DMS 273 (cell line): ENCODE results near the gene MTRF1L.
"Not testable (repeated sequence)": the region's sequence is repeated elsewhere in the genome, so short reads cannot be mapped to it uniquely, and the experiment has no call there.

Experiments
- DNase-seq: peaks from one replicate; lab custom pipeline; 2025; ENCODE audit not compliant: unreplicated experiment; lab: John Stamatoyannopoulos, UW

MTRF1L gene

GRCh38 chr6:152975204-152975915, 27.1 kb downstream of the MTRF1L start:
- DNase-seq: no peak

GRCh38 chr6:152973916-152974315, 28.6 kb downstream of the MTRF1L start:
- no peak for DNase-seq

- DNase-seq: peak; percentile 13
Measured at GRCh38 chr6:152969688-152970418, 32.7 kb downstream of the MTRF1L start.

- DNase-seq: not testable (repeated sequence)
Measured at GRCh38 chr6:152966168-152966894, 36.2 kb downstream of the MTRF1L start.

- no peak for DNase-seq
Measured at GRCh38 chr6:152959333-152959732, 43.2 kb downstream of the MTRF1L start.

GRCh38 chr6:152957796-152958195, 44.7 kb downstream of the MTRF1L start:
- DNase-seq: no peak

- DNase-seq: peak; percentile 9
Measured at GRCh38 chr6:152954443-152954842, 48.1 kb downstream of the MTRF1L start.

- DNase-seq: peak; percentile 57
Measured at GRCh38 chr6:152952866-152953509, 49.5 kb downstream of the MTRF1L start.

GRCh38 chr6:152952045-152952444, 50.5 kb downstream of the MTRF1L start:
- DNase-seq: no peak

GRCh38 chr6:152950240-152950639, 52.3 kb downstream of the MTRF1L start:
- no peak for DNase-seq

GRCh38 chr6:152948150-152948768, 54.2 kb downstream of the MTRF1L start:
- peak; percentile 70 for DNase-seq

- DNase-seq: no peak
Measured at GRCh38 chr6:152946995-152947394, 55.5 kb downstream of the MTRF1L start.

- DNase-seq: no peak
Measured at GRCh38 chr6:152946484-152946883, 56.0 kb downstream of the MTRF1L start.

- no peak for DNase-seq
Measured at GRCh38 chr6:152943260-152943897, 59.1 kb downstream of the MTRF1L start.

- no peak for DNase-seq
Measured at GRCh38 chr6:152942319-152942869, 60.1 kb downstream of the MTRF1L start.

- no peak for DNase-seq
Measured at GRCh38 chr6:152941746-152942145, 60.8 kb downstream of the MTRF1L start.
